Astrocyte (in vitro differentiated cells and primary cell): ENCODE measurements around the gene TUBGCP5.

Experiments
- CTCF ChIP-seq: IDR thresholded peaks from 2 replicates; pipeline ENCODE4 v1.5.1; 2011; ENCODE audit warnings: low read depth, mild to moderate bottlenecking, inconsistent platforms, low read length, moderate library complexity; ENCODE audit not compliant: insufficient read depth
- EZH2 ChIP-seq: IDR thresholded peaks from 2 replicates; pipeline ENCODE4 v1.6.1; 2012; ENCODE audit warnings: mild to moderate bottlenecking, low read length, inconsistent platforms; ENCODE audit not compliant: insufficient read depth

DNA sequence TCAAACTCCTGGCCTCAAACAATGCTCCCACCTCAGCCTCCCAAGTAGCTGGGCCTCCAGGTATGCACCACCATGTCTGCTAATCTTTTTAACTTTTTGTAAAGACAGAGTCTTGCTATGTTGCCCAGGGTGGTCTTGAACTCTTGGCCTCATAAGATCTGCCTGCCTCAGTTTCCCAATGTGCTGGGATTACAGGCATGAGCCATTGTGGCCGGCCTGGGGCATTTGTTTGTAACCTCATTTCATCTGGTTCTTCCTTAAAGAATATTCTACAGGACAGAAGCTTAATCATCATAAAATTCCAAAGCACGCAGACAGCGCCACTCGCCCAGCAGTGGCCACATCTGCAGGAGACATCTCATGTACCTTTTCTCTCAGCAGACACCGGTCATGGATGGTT lies 35.6 kb downstream of the TUBGCP5 start:
- TF ChIP-seq CTCF (no peak), EZH2 (no peak)
